ENCODE data around the gene BNIP1.

Gene BNIP1

GRCh38 chr5:173210877-173211276 lies 66.5 kb downstream of the BNIP1 start:
- no peak overlapping the region for H3K4me3 ChIP-seq (ENCODE audit: low read depth, low read length)
- peaks cover 56% of the 10 kb centered on the region for H3K27me3 ChIP-seq (ENCODE audit: insufficient read depth, low read length)
- H3K27ac ChIP-seq (ENCODE audit: low read depth, low read length): no peak overlapping the region
- H3K4me1 ChIP-seq (ENCODE audit: control insufficient read depth, insufficient read depth, low read length, unreplicated experiment): no peaks in the 10 kb centered on the region
- H2AFZ ChIP-seq (ENCODE audit: low read length, unreplicated experiment): no peak overlapping the region
- H3K36me3 ChIP-seq (ENCODE audit: insufficient read depth, low read length): no peaks in the 10 kb centered on the region
- no peaks in the 10 kb centered on the region for H3K79me2 ChIP-seq (ENCODE audit: control insufficient read depth, insufficient read depth, low read length, unreplicated experiment)

- Histone ChIP-seq H3K4me1 (ENCODE audit: control insufficient read depth, insufficient read depth, low read length, unreplicated experiment) (no peaks in the 10 kb centered on the region), H3K27ac (ENCODE audit: low read depth, low read length) (no peak overlapping the region), H2AFZ (ENCODE audit: low read length, unreplicated experiment) (no peak overlapping the region), H3K27me3 (ENCODE audit: insufficient read depth, low read length) (peaks cover 55% of the 10 kb centered on the region), H3K36me3 (ENCODE audit: insufficient read depth, low read length) (no peaks in the 10 kb centered on the region), H3K79me2 (ENCODE audit: control insufficient read depth, insufficient read depth, low read length, unreplicated experiment) (no peaks in the 10 kb centered on the region), H3K4me3 (ENCODE audit: low read depth, low read length) (no peak overlapping the region)
These were observed 67.0 kb downstream of the BNIP1 start for GRCh38 chr5:173211284-173211683.

GRCh38 chr5:173213236-173213933 lies 69.1 kb downstream of the BNIP1 start:
- Histone ChIP-seq H3K27ac (ENCODE audit: low read depth, low read length) (no peak overlapping the region), H2AFZ (ENCODE audit: low read length, unreplicated experiment) (no peak overlapping the region), H3K79me2 (ENCODE audit: control insufficient read depth, insufficient read depth, low read length, unreplicated experiment) (no peaks in the 10 kb centered on the region), H3K36me3 (ENCODE audit: insufficient read depth, low read length) (no peaks in the 10 kb centered on the region), H3K4me3 (ENCODE audit: low read depth, low read length) (no peak overlapping the region), H3K27me3 (ENCODE audit: insufficient read depth, low read length) (peaks cover 53% of the 10 kb centered on the region), H3K4me1 (ENCODE audit: control insufficient read depth, insufficient read depth, low read length, unreplicated experiment) (no peaks in the 10 kb centered on the region)

Data from ACC112 (cell line).